Measurements from ENCODE around the gene PIAS2.

- TF ChIP-seq FOXK2 (conservative IDR thresholded peaks at IDR 0.05 in 1 of 2, IDR thresholded peaks at IDR 0.05 in 1 of 2; ENCODE audit: low read depth in 2 of 2) (no peak), ZNF609 (CRISPR knock-in tag; IDR thresholded peaks at IDR 0.05; ENCODE audit: borderline replicate concordance) (no peak), EZH2 (IDR thresholded peaks at IDR 0.05; ENCODE audit: borderline replicate concordance, low read depth, low read length) (no peak), PHF8 (IDR thresholded peaks at IDR 0.05; ENCODE audit: borderline replicate concordance, low read length) (no peak), ZFP30 (CRISPR knock-in tag; IDR thresholded peaks at IDR 0.05; ENCODE audit: borderline replicate concordance) (no peak), POLR2A (conservative IDR thresholded peaks at IDR 0.05) (no peak)
Observed at GRCh38 chr18:46809145-46809544, 108.2 kb downstream of the PIAS2 start.
